K562 (cell line): ENCODE measurements around the gene TRPM6. TPM values are rescaled to one million over a fixed set of nuclear protein-coding genes. Genes with fewer than 3 reads are reported as not detected.
A peak's percentile ranks its signal among the peaks of the same experiment; 100 is the strongest.

Source experiments
- ATAC-seq: fragments of 200-7000 bp; cut with Tn5 transposase; 3 replicates; pipeline ENCODE4 v1.9.1; 2020; ENCODE audit warnings: moderate library complexity
- BruUV-seq: library from RNA; stranded (reverse); fragments of 400-500 nt; replicated peaks from 2 replicates; lab custom pipeline; 2021; lab: Mats Ljungman, UMichigan
- CTCF ChIA-PET: fragments of 300-600 bp; formaldehyde crosslinking; extraction: SDS; loops from one replicate; lab custom pipeline; 2021; ENCODE audit warnings: low intra/inter-chr PET ratio; lab: Yijun Ruan, JAX
- POLR2A ChIA-PET: fragments of 300-600, 350-650 bp; sonication (Branson Sonifier 250); formaldehyde crosslinking; extraction: SDS; loops from one replicate; lab custom pipeline; 2021; ENCODE audit warnings: antibody characterized with exemption, inconsistent platforms; lab: Yijun Ruan, JAX
- DNase-seq, 4 experiments: peaks; one replicate each; pipeline versions ENCODE4 v3.0.0 to v3.0.0-alpha.2; 2011 to 2018; ENCODE audit warnings: low spot score in 3 of 4, mixed read lengths in 3 of 4; ENCODE audit errors: extremely low read depth in 1 of 4
- FAIRE-seq: peaks from 2 replicates; lab custom pipeline; 2011; peaks lifted over from hg19 to GRCh38; lab: Jason Lieb, UNC
- H2AFZ ChIP-seq: 2 replicates; pipeline ENCODE4 v1.6.0; 2011; ENCODE audit warnings: low read depth, low read length, control low read depth, inconsistent platforms
- H3K27ac ChIP-seq: fragments of 200-600 bp; 3 replicates; pipeline ENCODE4 v1.8.0; 2011; ENCODE audit warnings: low read depth, mild to moderate bottlenecking, control low read depth, inconsistent platforms, low read length, moderate library complexity, mixed read lengths; ENCODE audit errors: extremely low read depth
- H3K27me3 ChIP-seq, 2 experiments: fragments of 300-600 bp in 1 of 2; 2 replicates in 1 of 2; 3 replicates in 1 of 2; pipeline versions ENCODE4 v1.6.0 to v1.8.0; 2011; ENCODE audit warnings: inconsistent platforms in 2 of 2, low read length in 2 of 2, mild to moderate bottlenecking in 1 of 2, mixed read lengths in 1 of 2, moderate library complexity in 1 of 2; ENCODE audit not compliant: control insufficient read depth in 2 of 2, insufficient read depth in 2 of 2
- H3K36me3 ChIP-seq: fragments of 300-600 bp; 3 replicates; pipeline ENCODE4 v1.8.0; 2011; ENCODE audit warnings: mild to moderate bottlenecking, low read length, inconsistent platforms; ENCODE audit not compliant: control insufficient read depth, insufficient read depth
- H3K4me1 ChIP-seq, 2 experiments: fragments of 200-600 bp in 1 of 2; replicated peaks in 1 of 2; 2 replicates in 1 of 2; 3 replicates in 1 of 2; pipeline versions ENCODE4 v1.5.1 to v1.8.0; 2011; ENCODE audit warnings: inconsistent platforms in 2 of 2, low read length in 2 of 2, mild to moderate bottlenecking in 1 of 2, mixed read lengths in 1 of 2, moderate library complexity in 1 of 2; ENCODE audit not compliant: control insufficient read depth in 2 of 2, insufficient read depth in 2 of 2
- H3K4me2 ChIP-seq: 2 replicates; pipeline ENCODE4 v1.6.1; 2011; ENCODE audit warnings: low read length, control low read depth, inconsistent platforms, mixed read lengths; ENCODE audit not compliant: insufficient read depth
- H3K4me3 ChIP-seq: fragments of 200-600 bp; sonication (generic), shearing (Covaris generic); 2 replicates; pipeline ENCODE4 v1.5.1; 2016; ENCODE audit warnings: control low read depth, inconsistent platforms
- H3K79me2 ChIP-seq: fragments of 200-600 bp; 3 replicates; pipeline ENCODE4 v1.8.0; 2011; ENCODE audit warnings: low read length, inconsistent platforms; ENCODE audit not compliant: control insufficient read depth, insufficient read depth
- H3K9ac ChIP-seq, 2 experiments: 2 replicates each; pipeline versions ENCODE4 v1.6.0 to v1.6.1; 2011; ENCODE audit warnings: low read depth in 2 of 2, low read length in 2 of 2, control low read depth in 1 of 2, inconsistent platforms in 1 of 2, mild to moderate bottlenecking in 1 of 2, mixed read lengths in 1 of 2; ENCODE audit not compliant: insufficient read depth in 1 of 2
- H3K9me1 ChIP-seq: one replicate; pipeline ENCODE4 v1.6.0; 2011; ENCODE audit warnings: inconsistent platforms, mild to moderate bottlenecking, low read length, moderate library complexity; ENCODE audit not compliant: control insufficient read depth, insufficient read depth
- H3K9me3 ChIP-seq: replicated peaks from 2 replicates; pipeline ENCODE4 v1.5.1; 2011; ENCODE audit warnings: low read depth, low read length, inconsistent platforms; ENCODE audit not compliant: control insufficient read depth, insufficient read depth
- H4K20me1 ChIP-seq: replicated peaks from 2 replicates; pipeline ENCODE4 v1.6.1; 2011; ENCODE audit warnings: low read length, inconsistent platforms, mixed read lengths; ENCODE audit not compliant: control insufficient read depth, insufficient read depth
- CREM ChIP-seq: IDR thresholded peaks from 2 replicates; pipeline ENCODE4 v1.6.1; 2014; ENCODE audit warnings: antibody characterized with exemption, low read depth
- DEAF1 ChIP-seq: fragments of 450-650 bp; formaldehyde crosslinking; IDR thresholded peaks from 2 replicates; pipeline ENCODE4 v1.4.0; 2020; ENCODE audit warnings: mild to moderate bottlenecking, moderate library complexity
- JUN ChIP-seq, 2 experiments: sonication (generic) in 1 of 2; formaldehyde crosslinking in 1 of 2; IDR thresholded peaks; 2 replicates each; pipeline versions ENCODE4 v1.6.1 to v1.8.0; 2012 to 2022; ENCODE audit warnings: borderline replicate concordance in 2 of 2, mild to moderate bottlenecking in 2 of 2, improper control_type of control experiment in 1 of 2, low read depth in 1 of 2, low read length in 1 of 2, missing genetic modification reagents in 1 of 2
- KDM2B ChIP-seq: fragments of 250-450 bp; sonication (Bioruptor Pico); IDR thresholded peaks from 2 replicates; pipeline ENCODE4 v1.8.0; 2021; ENCODE audit warnings: mild to moderate bottlenecking, moderate library complexity
- LCOR ChIP-seq: sonication (generic); formaldehyde crosslinking; IDR thresholded peaks from 2 replicates; pipeline ENCODE4 v1.8.0; 2022; ENCODE audit warnings: mild to moderate bottlenecking, missing genetic modification reagents
- MEF2D ChIP-seq: conservative IDR thresholded peaks from 2 replicates; pipeline ENCODE4 v1.6.1; 2016; ENCODE audit warnings: low read depth, missing genetic modification characterization, missing compliant biosample characterization
- NCOA6 ChIP-seq: fragments of 450-650 bp; IDR thresholded peaks from 2 replicates; pipeline ENCODE4 v1.6.1; 2017; ENCODE audit warnings: mild to moderate bottlenecking
- NR1H2 ChIP-seq: sonication (generic); formaldehyde crosslinking; IDR thresholded peaks from 2 replicates; pipeline ENCODE4 v1.4.0; 2020; ENCODE audit warnings: mild to moderate bottlenecking, missing genetic modification reagents
- NR2F6 ChIP-seq: fragments of 450-650 bp; formaldehyde crosslinking; IDR thresholded peaks from 2 replicates; pipeline ENCODE4 v1.4.0; 2020; ENCODE audit warnings: mild to moderate bottlenecking
- PKNOX1 ChIP-seq: fragments of 450-650 bp; IDR thresholded peaks from 2 replicates; pipeline ENCODE4 v1.6.1; 2016
- RAD21 ChIP-seq, 2 experiments: fragments of 250-450 bp in 1 of 2; fragments of 450-650 bp in 1 of 2; sonication (Bioruptor Pico) in 1 of 2; formaldehyde crosslinking in 1 of 2; IDR thresholded peaks in 1 of 2; conservative IDR thresholded peaks in 1 of 2; 2 replicates each; pipeline versions ENCODE4 v1.4.0 to v1.8.0; 2020 to 2022; ENCODE audit warnings: mild to moderate bottlenecking in 2 of 2, moderate library complexity in 1 of 2
- SMC3 ChIP-seq: conservative IDR thresholded peaks from 2 replicates; pipeline ENCODE4 v1.6.1; 2011; ENCODE audit warnings: low read depth, low read length, improper control_type of control experiment; ENCODE audit not compliant: insufficient read depth
- TRIM25 ChIP-seq: fragments of 450-650 bp; IDR thresholded peaks from 2 replicates; pipeline ENCODE4 v1.7.0; 2016; ENCODE audit warnings: borderline replicate concordance
- ZFP30 ChIP-seq: fragments of 250-450 bp; sonication (Bioruptor Pico); IDR thresholded peaks from 2 replicates; pipeline ENCODE4 v1.8.0; 2022; ENCODE audit warnings: moderate library complexity, mild to moderate bottlenecking, inconsistent platforms, borderline replicate concordance
- WGBS: fragments of 100-300 bp; shearing (Covaris generic); methylation state at CpG from one replicate; pipeline ENCODE4 v1.1.6; 2016; ENCODE audit warnings: low coverage, mixed read lengths; ENCODE audit not compliant: insufficient coverage; ENCODE audit errors: missing lambda C conversion rate; 5-methylcytosine and 5-hydroxymethylcytosine counted together
- in situ Hi-C: fragments of 300-500 bp; cut with MboI; formaldehyde crosslinking; loops from 4 replicates; pipeline ENCODE4 v1.15.0; 2018; ENCODE audit warnings: inconsistent platforms, mixed read lengths
- intact Hi-C: fragments of 100-400 bp; cut with micrococcal nuclease; formaldehyde crosslinking; loops from 2 replicates; pipeline ENCODE4 v1.14.2; 2022
- polyA plus RNA-seq, 8 experiments: library from polyadenylated mRNA; depleted of rRNA in 4 of 8; stranded (reverse) in 5 of 8; unstranded in 3 of 8; fragments of >200 nt; fragmentation: Nextera tagmentation in 2 of 8; fragmentation: Illumina TruSeq in 1 of 8; extraction: Ambion mirVana in 2 of 8; extraction: Trizol in 1 of 8; gene quantifications; 2 replicates each; pipeline versions ENCODE4 v1.2.1 to v1.2.3, GENCODE V29; 2011 to 2014; ENCODE audit warnings: inconsistent platforms in 1 of 8, missing spikeins in 1 of 8
- total RNA-seq, 7 experiments: library from RNA; depleted of rRNA in 6 of 7; stranded (reverse); fragments of >200 nt in 6 of 7; fragmentation: Illumina TruSeq in 2 of 7; extraction: Trizol in 2 of 7; gene quantifications; 2 replicates each; pipeline versions ENCODE4 v1.2.1 to v1.2.3, GENCODE V29; 2011 to 2021; ENCODE audit warnings: low replicate concordance in 1 of 7

TRPM6 gene
- total and polyA plus RNA-seq, 9 of the 15 experiments (the other 6 are each of a cell fraction or from before 2014, with no cell fraction given) = 0.03 to 0.16 (median 0.09) TPM

- no peak for TF ChIP-seq JUN (IDR thresholded peaks at IDR 0.05; ENCODE audit: borderline replicate concordance, low read depth, low read length)
- TF ChIP-seq JUN (CRISPR knock-in tag; IDR thresholded peaks at IDR 0.05; ENCODE audit: borderline replicate concordance) = no peak
- TF ChIP-seq PKNOX1 = no peak
- no peak for TF ChIP-seq KDM2B
- TF ChIP-seq TRIM25 = no peak
- TF ChIP-seq NR1H2 (CRISPR knock-in tag) = no peak
Observed at GRCh38 chr9:74783408-74783807, 104.3 kb downstream of the TRPM6 start (continued).

- Histone ChIP-seq H3K4me1 (no peaks in the 10 kb centered on the region), H3K27me3 (no peaks in the 10 kb centered on the region), H3K27ac (no peak overlapping the region), H3K79me2 (no peaks in the 10 kb centered on the region), H3K36me3 (no peaks in the 10 kb centered on the region), H3K4me3 (no peak overlapping the region), H3K9me3 (no peaks in the 10 kb centered on the region), H2AFZ (0 out of 2 replicates have a peak overlapping the region, but pooled peaks have one; percentile 23), H3K4me2 (no peak overlapping the region), H3K9ac (no peak overlapping the region), H3K9me1 (no peaks in the 10 kb centered on the region), H4K20me1 (no peaks in the 10 kb centered on the region)
- ATAC-seq (peak; percentile 72), DNase-seq (peak; percentile 17 to 68 (median 26)), FAIRE-seq (peak; percentile 72)
- POLR2A ChIA-PET = no interaction called here
- 3% methylated on average over 8 of the region's 8 CpGs for WGBS
- no TSS peak for BruUV-seq
- CTCF ChIA-PET = interaction anchor here (0.5 to 3.2 kb wide), 4 partner anchors 104 to 410 kb away, joined by 3 to 20 read pairs (median 12); no protein-coding TSS in a partner anchor
- intact Hi-C loops (loop anchor here (1.0 to 10.0 kb wide), 2 partner anchors 225 to 1527 kb away; no protein-coding TSS in a partner anchor), in situ Hi-C loops (loop anchor here (25.0 kb wide), 2 partner anchors 410 to 1535 kb away; no protein-coding TSS in a partner anchor)
- TF ChIP-seq NR2F6 (CRISPR knock-in tag) (no peak), ZFP30 (CRISPR knock-in tag) (no peak), MEF2D (tag) (peak; percentile 68; the same call in 1 of the 2 replicates), LCOR (peak; percentile 33; the same call in 1 of the 2 replicates), CREM (0 out of 2 replicates have a peak, but pooled peaks have one; percentile 6), DEAF1 (peak; percentile 38), NCOA6 (no peak), RAD21 (CRISPR knock-in tag; conservative IDR thresholded peaks at IDR 0.05 in 1 of 2, IDR thresholded peaks at IDR 0.05 in 1 of 2) (peak; percentile 67 to 72), SMC3 (peak; percentile 47)
Observed at GRCh38 chr9:74777136-74777879, 110.4 kb downstream of the TRPM6 start.
